Measurements from ENCODE around the gene CLHC1. TPM values are rescaled to one million over a fixed set of nuclear protein-coding genes. Genes with fewer than 3 reads are reported as not detected.

The CLHC1 gene
- total and polyA plus RNA-seq, 2 experiments from 2014 or later = 10.6 to 21.1 TPM

DNA sequence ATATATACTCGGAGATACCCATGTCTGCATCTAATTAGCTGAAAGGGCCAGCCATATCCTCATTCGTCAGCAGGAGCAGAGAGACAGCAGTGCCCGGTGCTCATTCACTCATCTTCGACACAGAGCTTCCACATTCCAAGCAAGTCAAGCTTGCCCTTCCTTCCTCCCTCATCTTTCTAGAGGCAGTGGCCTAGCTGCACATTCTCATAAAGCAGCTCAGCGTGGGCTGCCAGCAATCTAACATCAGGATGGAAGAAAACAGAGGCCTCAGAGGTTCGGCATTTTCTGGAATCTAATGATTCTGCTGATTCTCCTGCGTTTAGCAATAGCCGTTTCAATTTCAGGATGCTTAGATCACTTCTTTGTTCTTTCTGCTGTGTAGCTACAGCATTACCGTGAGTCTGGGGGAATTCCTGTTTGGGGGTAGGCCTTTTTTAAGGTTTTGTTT lies 68.8 kb downstream of the CLHC1 start:
- H3K9me2 ChIP-seq (replicated peaks; ENCODE audit: insufficient read depth) = no peaks in the 10 kb centered on the region
- H2AFZ ChIP-seq = peak overlapping the region; percentile 54
- H3K36me3 ChIP-seq (replicated peaks; ENCODE audit: insufficient read depth, low read depth) = no peaks in the 10 kb centered on the region
- no peaks in the 10 kb centered on the region for H4K20me1 ChIP-seq (ENCODE audit: insufficient read depth, poor library complexity, severe bottlenecking)
- peaks cover 32% of the 10 kb centered on the region for H3K4me1 ChIP-seq (ENCODE audit: insufficient read depth)
- no peaks in the 10 kb centered on the region for H3K27me3 ChIP-seq
- H3K27ac ChIP-seq = peak overlapping the region; percentile 65
- WGBS (ENCODE audit: low lambda C conversion rate, missing lambda C conversion rate) = 55% methylated on average over 9 of the region's 9 CpGs
- H3K4me2 ChIP-seq = peak overlapping the region; percentile 56
- DNase-seq (ENCODE audit: low spot score) = no peak
- H3K4me3 ChIP-seq = no peak overlapping the region
- TF ChIP-seq, protein P1, sequence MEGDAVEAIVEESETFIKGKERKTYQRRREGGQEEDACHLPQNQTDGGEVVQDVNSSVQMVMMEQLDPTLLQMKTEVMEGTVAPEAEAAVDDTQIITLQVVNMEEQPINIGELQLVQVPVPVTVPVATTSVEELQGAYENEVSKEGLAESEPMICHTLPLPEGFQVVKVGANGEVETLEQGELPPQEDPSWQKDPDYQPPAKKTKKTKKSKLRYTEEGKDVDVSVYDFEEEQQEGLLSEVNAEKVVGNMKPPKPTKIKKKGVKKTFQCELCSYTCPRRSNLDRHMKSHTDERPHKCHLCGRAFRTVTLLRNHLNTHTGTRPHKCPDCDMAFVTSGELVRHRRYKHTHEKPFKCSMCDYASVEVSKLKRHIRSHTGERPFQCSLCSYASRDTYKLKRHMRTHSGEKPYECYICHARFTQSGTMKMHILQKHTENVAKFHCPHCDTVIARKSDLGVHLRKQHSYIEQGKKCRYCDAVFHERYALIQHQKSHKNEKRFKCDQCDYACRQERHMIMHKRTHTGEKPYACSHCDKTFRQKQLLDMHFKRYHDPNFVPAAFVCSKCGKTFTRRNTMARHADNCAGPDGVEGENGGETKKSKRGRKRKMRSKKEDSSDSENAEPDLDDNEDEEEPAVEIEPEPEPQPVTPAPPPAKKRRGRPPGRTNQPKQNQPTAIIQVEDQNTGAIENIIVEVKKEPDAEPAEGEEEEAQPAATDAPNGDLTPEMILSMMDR (IDR thresholded peaks at IDR 0.05; ENCODE audit: poor library complexity) = no peak
- TF ChIP-seq EZH2 (IDR thresholded peaks at IDR 0.05; ENCODE audit: borderline replicate concordance) = no peak
- TF ChIP-seq EZH2phosphoT487 (IDR thresholded peaks at IDR 0.05; ENCODE audit: low read depth, severe bottlenecking, unreplicated experiment) = no peak
- H3K9me3 ChIP-seq (ENCODE audit: low read depth) = no peaks in the 10 kb centered on the region
- no peaks in the 10 kb centered on the region for H3K79me2 ChIP-seq

DNA sequence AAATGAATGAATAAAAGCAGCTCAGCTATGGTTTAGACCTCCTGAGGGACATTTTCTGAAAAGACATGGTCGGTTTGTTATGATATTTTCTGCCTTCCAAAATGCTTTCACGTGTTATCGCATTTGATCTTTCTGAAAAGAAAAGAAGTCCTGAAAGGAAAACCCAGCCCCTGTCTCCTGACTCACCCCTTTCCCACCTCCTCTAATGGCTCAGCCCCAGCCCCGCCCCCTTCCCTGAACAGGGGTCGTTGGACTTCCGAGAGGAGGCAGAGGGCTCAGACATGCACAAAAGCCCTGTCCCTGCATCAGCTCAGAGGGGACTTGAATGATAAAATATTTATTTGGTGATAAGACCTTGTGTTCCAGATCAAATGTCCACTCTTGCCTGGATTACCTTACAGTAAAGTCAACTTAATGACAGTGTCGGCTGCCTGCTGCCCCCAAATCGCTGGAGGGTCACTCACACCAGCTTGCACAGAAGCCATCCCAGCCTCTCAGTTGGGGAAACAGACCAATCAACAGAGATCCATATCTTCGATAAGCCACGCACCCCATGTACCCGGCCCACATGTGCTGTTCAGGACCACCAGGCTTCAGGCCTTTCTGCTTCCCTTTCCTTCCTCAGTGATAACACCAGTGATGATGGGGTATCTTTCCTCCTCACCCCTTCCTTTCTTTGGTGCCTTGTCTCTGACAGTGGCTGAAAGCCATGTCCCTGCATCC lies 69.6 kb downstream of the CLHC1 start:
- no peaks in the 10 kb centered on the region for H4K20me1 ChIP-seq (ENCODE audit: insufficient read depth, poor library complexity, severe bottlenecking)
- no peaks in the 10 kb centered on the region for H3K36me3 ChIP-seq (replicated peaks; ENCODE audit: insufficient read depth, low read depth)
- no peaks in the 10 kb centered on the region for H3K9me3 ChIP-seq (ENCODE audit: low read depth)
- H3K27ac ChIP-seq = peak overlapping the region; percentile 65
- no peak overlapping the region for H3K4me2 ChIP-seq
- no peak overlapping the region for H2AFZ ChIP-seq
- no peak for DNase-seq (ENCODE audit: low spot score)
- 71% methylated on average over 11 of the region's 11 CpGs for WGBS (ENCODE audit: low lambda C conversion rate, missing lambda C conversion rate)
- no peak overlapping the region for H3K4me3 ChIP-seq
- TF ChIP-seq EZH2 (IDR thresholded peaks at IDR 0.05; ENCODE audit: borderline replicate concordance) (no peak), EZH2phosphoT487 (IDR thresholded peaks at IDR 0.05; ENCODE audit: low read depth, severe bottlenecking, unreplicated experiment) (no peak)
- TF ChIP-seq, protein P1 (IDR thresholded peaks at IDR 0.05; ENCODE audit: poor library complexity) = no peak
- H3K9me2 ChIP-seq (replicated peaks; ENCODE audit: insufficient read depth) = no peaks in the 10 kb centered on the region
- H3K79me2 ChIP-seq = no peaks in the 10 kb centered on the region
- peaks cover 32% of the 10 kb centered on the region for H3K4me1 ChIP-seq (ENCODE audit: insufficient read depth)
- H3K27me3 ChIP-seq = no peaks in the 10 kb centered on the region

DNA sequence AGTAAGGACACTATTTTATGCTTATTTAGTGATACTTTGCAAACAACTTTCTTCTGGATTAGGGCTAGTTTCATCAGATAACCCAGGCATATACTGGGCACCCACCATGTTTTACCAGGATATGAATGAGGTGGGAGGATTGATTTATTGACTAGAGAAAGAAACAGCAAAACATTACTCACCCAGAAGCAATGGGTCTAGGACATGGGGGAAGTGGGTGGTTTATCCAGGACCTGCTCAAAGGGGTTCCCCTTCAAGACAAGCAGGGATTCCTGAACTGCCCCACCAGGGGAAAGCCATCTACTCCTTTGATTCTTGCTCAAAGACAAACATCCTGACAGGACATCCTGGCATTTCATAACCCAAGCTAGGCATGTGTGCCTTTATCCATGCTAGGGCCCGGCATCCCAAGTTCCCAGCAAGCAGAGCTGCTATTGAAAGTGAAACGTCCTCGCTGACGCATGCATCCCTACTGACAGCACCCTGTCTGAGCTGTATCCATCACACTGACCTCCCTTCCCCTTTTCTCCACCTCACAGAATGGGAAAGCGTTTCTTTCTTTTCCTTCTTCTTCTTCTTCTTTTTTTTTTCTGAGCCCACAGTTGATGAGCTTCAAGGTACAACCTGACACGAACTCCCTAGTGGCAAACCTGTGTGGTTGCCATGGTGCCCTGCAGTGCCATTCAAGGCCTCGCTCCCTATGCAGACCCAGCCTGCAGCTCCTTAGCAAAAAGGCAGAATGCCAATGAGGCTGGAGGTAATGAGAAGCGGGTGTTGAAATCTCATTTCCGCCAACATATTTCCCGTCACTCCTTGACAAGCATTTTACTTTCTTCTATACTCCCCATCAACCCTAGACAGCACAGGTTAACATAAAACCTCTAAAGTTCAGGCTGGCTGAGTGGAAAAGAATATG lies 70.5 kb downstream of the CLHC1 start:
- Histone ChIP-seq H3K79me2 (no peaks in the 10 kb centered on the region), H2AFZ (no peak overlapping the region), H3K36me3 (replicated peaks; ENCODE audit: insufficient read depth, low read depth) (no peaks in the 10 kb centered on the region), H3K9me3 (ENCODE audit: low read depth) (no peaks in the 10 kb centered on the region), H3K27me3 (no peaks in the 10 kb centered on the region), H3K4me3 (no peak overlapping the region), H4K20me1 (ENCODE audit: insufficient read depth, poor library complexity, severe bottlenecking) (no peaks in the 10 kb centered on the region), H3K4me2 (no peak overlapping the region), H3K27ac (no peak overlapping the region), H3K4me1 (ENCODE audit: insufficient read depth) (peaks cover 39% of the 10 kb centered on the region), H3K9me2 (replicated peaks; ENCODE audit: insufficient read depth) (no peaks in the 10 kb centered on the region)
- WGBS (ENCODE audit: low lambda C conversion rate, missing lambda C conversion rate) = 91% methylated on average over 10 of the region's 10 CpGs
- no peak for DNase-seq (ENCODE audit: low spot score)
- TF ChIP-seq EZH2phosphoT487 (IDR thresholded peaks at IDR 0.05; ENCODE audit: low read depth, severe bottlenecking, unreplicated experiment) = no peak
- TF ChIP-seq, protein P1 (IDR thresholded peaks at IDR 0.05; ENCODE audit: poor library complexity) = no peak
- TF ChIP-seq EZH2 (IDR thresholded peaks at IDR 0.05; ENCODE audit: borderline replicate concordance) = no peak
